Fibroblast of lung (primary cell): Measurements from ENCODE around the gene KIF26B.

ENCODE experiments used
- CTCF ChIP-seq, 2 donors: IDR thresholded peaks in 1 of 2; conservative IDR thresholded peaks in 1 of 2; 1 replicate in 1 of 2; 2 replicates in 1 of 2; pipeline ENCODE4 v1.5.1; 2011 to 2012; ENCODE audit warnings: low read length in 2 of 2, control low read depth in 1 of 2, inconsistent platforms in 1 of 2, low read depth in 1 of 2, mild to moderate bottlenecking in 1 of 2
- EZH2 ChIP-seq: IDR thresholded peaks from 2 replicates; pipeline ENCODE4 v1.5.1; 2012; ENCODE audit warnings: low read length, control low read depth, mild to moderate bottlenecking; ENCODE audit errors: missing control alignments

GRCh38 chr1:245718951-245719350 is 564.2 kb downstream of the KIF26B start:
- no peak for TF ChIP-seq CTCF (conservative IDR thresholded peaks at IDR 0.05 in 1 of 2, IDR thresholded peaks at IDR 0.05 in 1 of 2; ENCODE audit: low read depth in 1 of 2, low read length in 2 of 2)
- TF ChIP-seq EZH2 = no peak
